Hypothalamus (tissue), 51 donors: ENCODE results near the gene ERVFRD-1.

ENCODE experiments used
- DNase-seq, 51 donors: peaks; one replicate each; lab custom pipeline; 2025; lab: John Stamatoyannopoulos, UW

Gene ERVFRD-1

GRCh38 chr6:11110921-11111768 lies at the start of gene ERVFRD-1:
ERVFRD-1 (minus strand) TSS chr6:11111725; CDS start chr6:11105310, 6,415 bp downstream.
- no peak for DNase-seq

GRCh38 chr6:11160199-11160598 lies 48.7 kb upstream of the ERVFRD-1 start:
- no peak for DNase-seq

GRCh38 chr6:11155589-11155988 lies 44.1 kb upstream of the ERVFRD-1 start:
- DNase-seq: no peak

- no peak for DNase-seq
Observed at GRCh38 chr6:11153447-11153846, 41.9 kb upstream of the ERVFRD-1 start.

GRCh38 chr6:11152581-11152980 lies 41.1 kb upstream of the ERVFRD-1 start:
- no peak for DNase-seq

GRCh38 chr6:11151488-11151887 lies 40.0 kb upstream of the ERVFRD-1 start:
- DNase-seq: no peak

GRCh38 chr6:11149551-11149950 lies 38.0 kb upstream of the ERVFRD-1 start:
- no peak for DNase-seq

- no peak for DNase-seq
Observed at GRCh38 chr6:11146117-11146826, 34.7 kb upstream of the ERVFRD-1 start.

- peak in 42 of 51 donors; percentile 9 to 84 (median 58) for DNase-seq
Observed at GRCh38 chr6:11144393-11144851, 32.9 kb upstream of the ERVFRD-1 start.

GRCh38 chr6:11143394-11144371 lies 32.2 kb upstream of the ERVFRD-1 start:
- no peak for DNase-seq

- no peak for DNase-seq
Observed at GRCh38 chr6:11142296-11143027, 30.9 kb upstream of the ERVFRD-1 start.

- no peak for DNase-seq
Observed at GRCh38 chr6:11141295-11141694, 29.8 kb upstream of the ERVFRD-1 start.

GRCh38 chr6:11140056-11140455 lies 28.5 kb upstream of the ERVFRD-1 start:
- DNase-seq: no peak

- no peak for DNase-seq
Observed at GRCh38 chr6:11139051-11139960, 27.8 kb upstream of the ERVFRD-1 start.

GRCh38 chr6:11136809-11137208 lies 25.3 kb upstream of the ERVFRD-1 start:
- no peak for DNase-seq

GRCh38 chr6:11133281-11133680 lies 21.8 kb upstream of the ERVFRD-1 start:
- no peak for DNase-seq

- DNase-seq: no peak
Observed at GRCh38 chr6:11132194-11132888, 20.8 kb upstream of the ERVFRD-1 start.

GRCh38 chr6:11130605-11131004 lies 19.1 kb upstream of the ERVFRD-1 start:
- DNase-seq: no peak
